ENCODE results near the gene PRKCH. TPM values are rescaled to one million over a fixed set of nuclear protein-coding genes. Genes with fewer than 3 reads are reported as not detected.

PRKCH gene
- total RNA-seq = 20.2 TPM

GRCh38 chr14:61321385-61322010, at the start of gene PRKCH:
Gene PRKCH (plus strand): TSS chr14:61321579. CDS start chr14:61322102, 523 bp downstream.
- peak within 1 kb of the TSS; percentile 29 to 43 for H3K27ac ChIP-seq
- H3K4me1 ChIP-seq = peaks cover 0 to 6% of the 10 kb centered on the region in 2 donors
- TF ChIP-seq, protein P1, sequence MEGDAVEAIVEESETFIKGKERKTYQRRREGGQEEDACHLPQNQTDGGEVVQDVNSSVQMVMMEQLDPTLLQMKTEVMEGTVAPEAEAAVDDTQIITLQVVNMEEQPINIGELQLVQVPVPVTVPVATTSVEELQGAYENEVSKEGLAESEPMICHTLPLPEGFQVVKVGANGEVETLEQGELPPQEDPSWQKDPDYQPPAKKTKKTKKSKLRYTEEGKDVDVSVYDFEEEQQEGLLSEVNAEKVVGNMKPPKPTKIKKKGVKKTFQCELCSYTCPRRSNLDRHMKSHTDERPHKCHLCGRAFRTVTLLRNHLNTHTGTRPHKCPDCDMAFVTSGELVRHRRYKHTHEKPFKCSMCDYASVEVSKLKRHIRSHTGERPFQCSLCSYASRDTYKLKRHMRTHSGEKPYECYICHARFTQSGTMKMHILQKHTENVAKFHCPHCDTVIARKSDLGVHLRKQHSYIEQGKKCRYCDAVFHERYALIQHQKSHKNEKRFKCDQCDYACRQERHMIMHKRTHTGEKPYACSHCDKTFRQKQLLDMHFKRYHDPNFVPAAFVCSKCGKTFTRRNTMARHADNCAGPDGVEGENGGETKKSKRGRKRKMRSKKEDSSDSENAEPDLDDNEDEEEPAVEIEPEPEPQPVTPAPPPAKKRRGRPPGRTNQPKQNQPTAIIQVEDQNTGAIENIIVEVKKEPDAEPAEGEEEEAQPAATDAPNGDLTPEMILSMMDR (IDR thresholded peaks at IDR 0.05) = peak in 1 of 3 experiments; percentile 16
- intact Hi-C loops (cut with DNase I) = no loop called here
- no peaks in the 10 kb centered on the region for H3K27me3 ChIP-seq
- peak within 1 kb of the TSS; percentile 61 to 74 for H3K4me3 ChIP-seq
- peak in 1 of 2 donors; percentile 82 for DNase-seq (ENCODE audit: low spot score in 2 of 2)
- peaks cover 0 to 6% of the 10 kb centered on the region in 2 donors for H3K9me3 ChIP-seq
- no peaks in the 10 kb centered on the region for H3K36me3 ChIP-seq

DNA sequence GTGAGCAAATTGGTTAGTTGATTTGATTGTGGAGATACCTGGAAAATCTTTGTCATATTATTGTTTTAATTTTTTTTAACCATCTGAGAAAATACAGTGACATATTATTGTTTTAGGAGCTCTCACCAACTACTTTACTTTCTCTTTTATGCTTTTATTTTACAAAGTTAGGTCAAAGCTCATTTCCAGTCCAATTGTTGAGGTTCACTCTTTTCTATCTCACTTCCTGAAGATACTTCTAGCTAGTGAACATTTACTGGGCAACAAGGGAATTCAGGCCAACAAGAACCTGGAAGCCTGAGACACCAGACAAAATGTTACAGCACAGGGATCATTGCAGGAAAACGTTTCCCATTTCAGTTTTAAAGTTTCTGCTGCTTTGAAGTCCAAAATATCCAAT, 44.1 kb upstream of the PRKCH start:
- intact Hi-C loops (cut with DNase I) = loop anchor here (10.0 kb wide), 2 partner anchors 488 to 1112 kb away; partner anchors contain the start of genes DHRS7 and SNAPC1
- H3K27me3 ChIP-seq = no peaks in the 10 kb centered on the region
- peaks cover 0 to 9% of the 10 kb centered on the region in 2 donors for H3K4me1 ChIP-seq
- DNase-seq (ENCODE audit: low spot score in 2 of 2) = no peak
- no peak overlapping the region for H3K4me3 ChIP-seq
- peaks cover 3 to 13% of the 10 kb centered on the region in 2 donors for H3K9me3 ChIP-seq
- TF ChIP-seq, protein P1 (IDR thresholded peaks at IDR 0.05) = no peak
- H3K27ac ChIP-seq = no peak overlapping the region
- H3K36me3 ChIP-seq = no peaks in the 10 kb centered on the region

DNA sequence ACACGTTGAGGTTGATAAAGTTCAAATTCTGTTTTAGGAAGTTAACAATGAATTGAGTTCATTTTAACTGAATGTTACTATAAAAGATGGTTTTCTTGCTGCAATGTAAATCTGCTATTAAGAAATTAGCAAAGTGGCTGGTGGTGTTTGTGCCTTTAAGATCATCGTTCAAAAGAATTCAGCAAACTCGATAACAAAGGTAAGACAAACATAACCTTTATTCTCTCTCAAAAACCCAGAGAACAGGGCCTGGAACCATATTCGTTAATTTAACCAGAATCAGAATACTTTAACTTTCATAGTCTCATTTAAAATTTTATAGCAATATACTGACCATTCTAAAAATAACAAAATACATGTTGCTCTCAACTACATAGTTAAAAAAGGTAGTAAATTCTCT, 43.6 kb upstream of the PRKCH start:
- intact Hi-C loops (cut with DNase I) = loop anchor here (10.0 kb wide), 2 partner anchors 487 to 1113 kb away; partner anchors contain the start of genes DHRS7 and SNAPC1
- Histone ChIP-seq H3K4me3 (no peak overlapping the region), H3K9me3 (peaks cover 8 to 19% of the 10 kb centered on the region in 2 donors), H3K27me3 (no peaks in the 10 kb centered on the region), H3K4me1 (peaks cover 0 to 9% of the 10 kb centered on the region in 2 donors), H3K36me3 (no peaks in the 10 kb centered on the region), H3K27ac (no peak overlapping the region)
- TF ChIP-seq, protein P1 (IDR thresholded peaks at IDR 0.05) = no peak
- no peak for DNase-seq (ENCODE audit: low spot score in 2 of 2)

- TF ChIP-seq, protein P1 (IDR thresholded peaks at IDR 0.05) = no peak
- Histone ChIP-seq H3K4me3 (peak overlapping the region in 1 of 2 donors; percentile 66), H3K9me3 (peaks cover 17 to 31% of the 10 kb centered on the region in 2 donors), H3K27ac (peak overlapping the region; percentile 94 to 96), H3K36me3 (no peaks in the 10 kb centered on the region), H3K27me3 (no peaks in the 10 kb centered on the region), H3K4me1 (peaks cover 0 to 9% of the 10 kb centered on the region in 2 donors)
- intact Hi-C loops (cut with DNase I) = loop anchor here (10.0 kb wide), 2 partner anchors 486 to 1114 kb away; partner anchors contain the start of genes DHRS7 and SNAPC1
- peak in 1 of 2 donors; percentile 69 for DNase-seq (ENCODE audit: low spot score in 2 of 2)
Measured at GRCh38 chr14:61279082-61279481, 42.3 kb upstream of the PRKCH start.

- H3K4me1 ChIP-seq = peaks cover 0 to 9% of the 10 kb centered on the region in 2 donors
- TF ChIP-seq, protein P1 (IDR thresholded peaks at IDR 0.05) = no peak
- DNase-seq (ENCODE audit: low spot score in 2 of 2) = no peak
- no peaks in the 10 kb centered on the region for H3K27me3 ChIP-seq
- peak overlapping the region; percentile 66 to 70 for H3K4me3 ChIP-seq
- no peaks in the 10 kb centered on the region for H3K36me3 ChIP-seq
- intact Hi-C loops (cut with DNase I) = loop anchor here (5.0 to 10.0 kb wide), 6 partner anchors 133 to 1795 kb away; partner anchors contain the start of genes HIF1A, JKAMP, L3HYPDH and SLC38A6
- peaks cover 17 to 31% of the 10 kb centered on the region in 2 donors for H3K9me3 ChIP-seq
- peak overlapping the region; percentile 94 to 96 for H3K27ac ChIP-seq
Measured at GRCh38 chr14:61280092-61280525, 41.3 kb upstream of the PRKCH start.

Measured in ascending aorta (tissue), 2 donors.